Measurements from ENCODE around the gene MAD1L1. TPM values are rescaled to one million over a fixed set of nuclear protein-coding genes. Genes with fewer than 3 reads are reported as not detected.
"Not testable (repeated sequence)": the region's sequence is repeated elsewhere in the genome, so short reads cannot be mapped to it uniquely, and the experiment has no call there.

Gene MAD1L1
- total RNA-seq, 1 donor = 57.9 TPM

DNA sequence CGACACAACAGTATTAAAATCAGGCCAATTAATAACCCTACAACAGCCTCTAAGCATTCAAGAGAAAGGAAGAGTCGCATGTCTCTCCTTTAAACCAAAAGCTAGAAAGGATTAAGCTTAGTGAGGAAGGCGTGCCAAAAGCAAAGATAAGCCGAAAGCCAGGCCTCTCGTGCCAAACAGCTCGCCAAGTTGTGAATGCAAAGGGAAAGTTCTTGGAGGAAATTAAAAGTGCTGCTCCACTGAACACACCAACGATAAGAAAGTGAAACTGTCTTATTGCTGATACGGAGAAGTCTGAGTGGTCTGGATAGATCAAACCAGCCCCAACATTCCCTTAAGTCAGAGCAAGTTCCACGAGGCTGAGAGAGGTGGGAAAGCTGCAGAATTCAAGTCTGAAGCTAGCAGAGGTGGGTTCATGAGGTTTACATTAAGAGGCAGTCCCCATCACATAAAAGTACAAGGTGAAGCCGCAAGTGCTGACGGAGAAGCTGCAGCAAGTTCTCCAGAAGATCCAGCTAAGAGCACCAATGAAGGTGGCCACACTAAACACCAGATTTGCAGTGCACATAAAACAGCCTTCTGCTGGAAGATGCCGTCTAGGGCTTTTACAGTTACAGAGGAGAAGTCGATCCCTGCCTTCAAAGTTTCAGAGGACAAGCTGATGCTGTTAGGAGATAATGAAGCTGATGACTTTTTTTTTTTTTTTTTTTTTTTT, 194.8 kb downstream of the MAD1L1 start:
- peak in 2 of 3 donors; percentile 13 to 50 for DNase-seq (ENCODE audit: low read depth in 2 of 3, low spot score in 2 of 3)

DNA sequence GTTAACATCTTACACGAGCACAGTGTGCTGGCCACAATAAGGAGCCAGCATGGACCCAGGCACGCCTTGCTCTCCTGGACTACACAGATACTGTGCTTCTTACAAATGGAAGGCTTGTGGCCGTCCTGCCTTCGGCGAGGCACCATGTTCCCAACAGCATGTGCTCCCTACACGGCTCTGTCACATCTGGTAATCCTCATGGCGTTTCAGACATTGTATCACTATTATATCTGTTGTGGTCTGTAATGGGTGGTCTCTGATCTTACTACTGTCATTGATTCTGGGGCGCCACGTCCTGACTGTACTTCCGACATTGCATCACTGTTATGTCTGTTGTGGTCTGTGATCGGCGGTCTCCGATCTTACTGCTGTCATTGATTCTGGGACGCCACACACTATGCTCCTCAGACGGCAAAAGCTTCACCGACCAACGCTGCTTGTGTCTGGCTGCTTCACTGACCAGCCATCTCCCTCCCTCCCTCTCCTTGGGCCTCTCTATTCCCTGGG, 195.4 kb downstream of the MAD1L1 start:
- peak in 1 of 3 donors; percentile 11 for DNase-seq (ENCODE audit: low read depth in 2 of 3, low spot score in 2 of 3)

DNA sequence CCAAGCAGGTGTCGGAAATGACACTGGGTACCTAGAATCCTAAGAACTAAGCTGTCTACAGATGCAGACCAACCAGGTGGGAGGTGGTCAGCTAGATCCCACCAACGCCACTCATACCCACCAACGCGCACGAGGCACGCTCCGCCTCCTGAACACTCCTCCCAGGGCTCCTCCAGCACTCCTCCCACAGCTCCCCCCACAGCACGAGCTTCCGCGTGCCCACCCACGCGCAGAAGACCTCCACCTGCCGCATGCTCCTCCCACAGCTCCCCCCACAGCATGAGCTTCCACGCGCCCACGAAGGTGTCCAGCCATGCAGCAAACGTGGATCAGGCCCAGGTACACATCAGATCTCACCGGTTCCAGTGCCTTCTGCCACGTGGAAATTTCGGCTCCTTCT, 196.0 kb downstream of the MAD1L1 start:
- DNase-seq (ENCODE audit: low read depth in 2 of 3, low spot score in 2 of 3) = no peak

DNA sequence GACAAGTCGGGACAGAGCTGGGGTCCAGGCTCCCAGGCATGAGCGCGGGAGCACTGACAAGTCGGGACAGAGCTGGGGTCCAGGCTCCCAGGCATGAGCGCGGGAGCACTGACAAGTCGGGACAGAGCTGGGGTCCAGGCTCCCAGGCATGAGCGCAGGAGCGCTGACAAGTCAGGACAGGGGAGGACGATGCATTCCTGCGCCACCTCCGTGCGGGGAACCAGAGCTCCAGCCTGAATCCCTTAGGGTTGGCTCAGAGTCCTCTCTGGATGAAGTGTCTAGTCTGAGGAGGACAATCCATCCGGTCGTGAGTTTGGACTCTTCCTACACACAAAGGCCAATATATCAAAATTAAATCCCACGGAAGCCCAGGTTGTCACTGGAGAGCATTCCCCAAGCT, 196.5 kb downstream of the MAD1L1 start:
- not testable (repeated sequence) for DNase-seq (ENCODE audit: low read depth in 2 of 3, low spot score in 2 of 3)

DNA sequence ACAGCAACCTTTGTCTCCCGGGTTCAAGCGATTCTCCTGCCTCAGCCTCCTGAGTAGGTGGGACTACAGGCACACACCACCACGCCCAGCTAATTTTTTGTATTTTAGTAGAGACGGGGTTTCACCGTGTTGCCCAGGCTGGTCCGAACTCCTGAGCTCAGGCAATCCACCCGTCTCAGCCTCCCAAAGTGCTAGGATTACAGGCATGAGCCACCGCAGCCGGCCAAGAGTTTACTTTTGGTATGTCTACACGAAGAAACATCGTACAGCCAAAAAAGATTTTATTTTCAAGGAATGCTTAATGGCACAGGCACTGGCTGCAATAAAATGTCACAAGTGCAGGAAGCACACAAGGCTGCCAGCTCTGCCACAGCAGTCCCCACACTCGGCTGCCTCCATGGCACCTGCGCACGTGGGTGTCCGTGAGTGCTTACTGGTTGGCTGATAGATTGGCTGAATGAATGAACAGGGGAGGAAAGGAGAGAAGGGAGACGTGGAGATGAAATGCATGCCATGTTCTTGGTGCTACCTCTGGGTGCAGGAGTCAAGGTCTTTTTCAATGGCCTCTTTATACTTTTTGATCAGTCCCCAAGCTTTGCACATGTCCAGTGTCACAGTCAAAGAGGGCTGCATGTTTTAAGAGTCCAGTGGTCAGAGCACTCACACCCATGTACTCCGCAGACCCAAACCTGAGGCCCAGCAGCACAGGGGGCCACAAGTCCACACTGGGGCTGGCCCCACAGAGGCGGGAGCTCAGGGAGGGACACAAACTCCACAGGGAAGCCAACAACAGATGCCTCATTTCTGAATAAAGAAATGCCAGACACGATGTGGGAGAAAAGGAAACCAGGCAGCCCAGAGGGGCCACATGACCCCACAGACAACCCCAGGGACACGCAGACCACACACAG, 198.2 kb downstream of the MAD1L1 start:
- no peak for DNase-seq (ENCODE audit: low read depth in 2 of 3, low spot score in 2 of 3)

DNA sequence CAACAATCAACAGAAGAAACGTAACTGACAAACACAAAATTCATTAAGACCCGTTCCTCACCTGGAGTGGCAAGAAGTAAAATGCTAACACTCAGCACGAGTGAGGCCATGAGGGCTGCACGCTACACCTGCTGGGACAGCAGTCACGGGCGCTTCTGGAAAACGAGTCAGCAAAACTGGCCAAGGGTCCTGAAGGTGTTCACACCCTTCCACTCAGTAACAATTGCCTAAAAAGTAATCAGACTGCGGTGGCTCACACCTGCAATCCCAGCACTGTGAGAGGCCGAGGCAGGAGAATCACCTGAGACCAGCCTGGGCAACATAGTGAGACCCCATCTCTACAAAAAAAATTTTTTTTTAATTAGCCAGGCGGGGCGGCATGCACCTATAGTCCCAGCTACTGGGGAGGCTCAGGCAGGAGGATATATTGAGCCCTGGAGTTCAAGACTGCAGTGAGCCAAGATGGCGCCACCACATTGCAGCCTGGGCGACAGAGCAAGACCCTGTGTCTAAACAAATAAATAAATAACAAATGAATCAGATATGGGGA, 199.1 kb downstream of the MAD1L1 start:
- no peak for DNase-seq (ENCODE audit: low read depth in 2 of 3, low spot score in 2 of 3)

DNA sequence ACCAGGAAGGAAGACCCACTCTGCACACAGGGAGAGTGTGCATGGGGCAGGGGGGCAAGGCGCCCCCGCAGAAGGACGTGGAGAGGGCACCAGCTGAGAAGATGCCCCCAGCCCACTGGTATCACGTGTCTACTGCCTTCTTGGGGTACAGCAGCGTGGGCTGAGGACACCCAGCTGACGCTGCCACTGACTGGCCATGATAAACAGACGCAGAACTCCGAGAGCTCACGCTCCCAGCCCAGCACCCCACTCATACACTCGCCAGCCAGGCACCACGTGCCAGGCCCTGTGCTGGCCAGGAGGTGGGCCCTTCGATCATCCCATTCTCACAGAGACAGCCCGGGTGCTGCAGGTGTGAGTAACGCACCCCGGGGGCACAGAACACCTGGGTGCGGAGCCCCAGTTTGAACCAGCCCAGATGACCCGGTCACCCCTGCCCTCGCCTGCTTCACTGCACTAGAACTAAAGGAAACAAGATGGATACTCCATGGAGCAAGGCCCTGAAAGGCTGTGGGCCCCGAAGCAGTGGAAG, 199.8 kb downstream of the MAD1L1 start:
- no peak for DNase-seq (ENCODE audit: low read depth in 2 of 3, low spot score in 2 of 3)

DNA sequence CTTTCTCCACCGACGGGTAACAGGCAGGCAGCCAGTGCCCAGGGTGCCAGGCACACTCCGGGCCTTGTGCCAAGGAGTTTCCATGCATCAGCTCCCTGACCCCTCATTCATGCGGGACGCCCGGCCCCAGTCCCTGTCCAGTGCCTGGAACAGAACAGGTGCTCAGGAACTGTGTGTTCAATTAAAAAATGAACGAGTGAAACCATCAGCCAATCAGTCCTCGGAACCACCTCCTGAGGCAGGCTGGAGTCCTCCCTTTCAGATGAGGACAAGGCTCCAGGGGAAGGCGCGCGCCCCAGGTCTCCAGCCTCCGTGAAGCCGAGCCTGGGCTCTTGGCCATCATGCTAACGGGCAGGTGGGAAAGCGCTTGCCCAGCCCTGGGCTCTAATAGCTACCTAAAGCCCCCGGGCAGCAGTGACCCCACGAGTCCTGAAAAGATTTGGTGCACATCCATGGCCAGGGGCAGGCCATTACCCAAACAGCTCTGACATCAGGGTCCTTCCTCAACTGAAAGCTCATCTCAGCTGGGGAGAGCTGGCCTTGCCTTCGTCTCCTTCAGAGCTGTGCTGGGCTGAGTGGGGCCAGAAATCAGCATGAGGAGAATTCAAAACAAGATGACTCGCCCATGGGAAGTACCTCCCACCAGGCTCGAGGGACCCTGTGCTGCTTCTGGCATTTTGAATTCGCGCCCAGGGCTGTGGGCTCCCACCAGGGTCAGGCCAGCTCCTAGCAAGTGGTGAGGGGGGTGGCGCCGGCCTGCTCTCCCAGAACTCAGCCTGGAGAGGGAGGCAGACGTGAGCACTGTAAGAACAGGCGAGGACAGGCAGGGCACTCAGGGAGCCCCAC, 200.5 kb downstream of the MAD1L1 start:
- DNase-seq (ENCODE audit: low read depth in 2 of 3, low spot score in 2 of 3) = no peak

DNA sequence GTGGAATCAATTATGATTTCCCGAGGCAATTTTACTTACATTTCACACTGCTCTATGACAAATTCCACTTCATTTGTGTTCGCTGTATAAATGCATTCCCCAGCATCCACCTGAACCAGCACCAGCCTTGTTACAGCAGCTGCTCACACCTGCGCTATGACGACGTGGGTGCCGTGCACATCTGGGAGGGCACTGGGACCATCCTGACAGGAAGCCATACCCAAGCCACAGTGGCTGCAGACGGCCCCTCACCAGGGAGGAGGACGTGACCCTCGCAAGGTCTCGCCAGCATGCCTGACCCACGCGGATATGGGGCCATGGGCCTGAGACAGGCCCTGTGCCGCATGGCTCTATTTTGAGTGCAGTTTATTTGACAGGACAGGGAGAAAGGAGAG, 201.3 kb downstream of the MAD1L1 start:
- DNase-seq (ENCODE audit: low read depth in 2 of 3, low spot score in 2 of 3) = no peak

DNA sequence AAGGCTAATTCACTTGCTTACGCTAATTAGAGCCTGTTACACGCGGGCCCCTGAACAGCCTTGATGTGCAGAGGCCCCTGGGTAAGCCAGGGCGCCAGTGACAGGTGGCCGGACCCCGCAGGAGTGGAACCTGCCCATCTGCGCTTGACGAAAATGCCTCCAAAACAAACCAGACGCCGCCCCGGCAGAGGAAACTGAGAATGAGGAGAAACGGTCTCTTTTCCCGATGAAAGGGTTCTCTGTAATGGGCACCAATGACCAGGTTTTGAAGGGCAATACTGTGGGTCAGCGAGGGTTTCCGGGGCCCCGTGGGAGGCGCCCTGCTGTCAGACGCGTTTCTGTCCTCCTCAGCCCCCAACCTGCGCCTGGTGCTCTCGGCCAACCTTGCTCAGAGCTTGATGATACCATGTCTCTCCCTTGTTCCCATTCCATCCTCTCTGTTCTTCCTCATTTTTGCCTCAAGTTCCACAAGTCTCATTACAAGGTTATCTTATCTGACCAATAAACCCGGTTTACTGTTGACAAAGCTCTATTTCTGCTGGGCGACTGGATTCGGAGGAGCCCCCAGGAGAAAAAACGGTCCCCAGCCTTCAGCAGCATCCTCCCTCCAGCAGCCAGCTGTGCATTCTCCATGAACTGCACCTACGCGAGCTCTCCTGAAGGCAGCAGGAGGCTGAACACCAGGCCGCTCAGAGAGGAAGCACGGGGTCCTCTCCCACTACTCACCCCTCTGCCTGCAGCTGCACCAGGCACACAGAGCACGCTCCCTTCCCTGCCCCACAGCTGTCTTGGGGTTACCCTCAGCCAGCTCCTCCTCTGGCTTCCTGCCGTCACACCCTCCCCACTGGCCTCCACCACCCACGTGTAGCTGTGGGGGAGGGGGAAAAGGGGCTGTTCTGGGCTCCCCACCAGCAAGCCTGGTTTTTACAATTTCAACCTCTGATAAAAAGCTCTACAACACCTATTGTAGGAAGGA, 202.0 kb downstream of the MAD1L1 start:
- peak in 1 of 3 donors; percentile 59 for DNase-seq (ENCODE audit: low read depth in 2 of 3, low spot score in 2 of 3)

DNA sequence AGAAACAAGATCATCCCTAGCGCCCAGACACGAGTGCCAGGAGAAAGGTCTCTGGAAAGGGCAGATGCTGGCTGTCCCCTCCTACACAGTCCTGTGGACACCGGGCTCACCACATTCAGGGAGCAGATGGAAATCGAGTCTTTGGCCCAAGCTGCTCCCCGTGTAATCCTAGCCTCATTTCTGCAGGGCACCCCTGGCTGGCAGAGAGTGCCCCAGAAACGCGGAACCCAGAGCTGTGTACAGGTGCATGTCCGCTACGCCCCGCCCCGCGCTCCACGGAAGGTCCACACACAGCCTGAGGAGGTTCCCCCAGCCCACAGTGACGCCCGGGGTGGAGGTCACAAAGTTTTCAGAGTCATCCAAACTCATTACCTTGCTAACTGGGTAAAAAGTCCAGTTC, 202.8 kb downstream of the MAD1L1 start:
- no peak for DNase-seq (ENCODE audit: low read depth in 2 of 3, low spot score in 2 of 3)

DNA sequence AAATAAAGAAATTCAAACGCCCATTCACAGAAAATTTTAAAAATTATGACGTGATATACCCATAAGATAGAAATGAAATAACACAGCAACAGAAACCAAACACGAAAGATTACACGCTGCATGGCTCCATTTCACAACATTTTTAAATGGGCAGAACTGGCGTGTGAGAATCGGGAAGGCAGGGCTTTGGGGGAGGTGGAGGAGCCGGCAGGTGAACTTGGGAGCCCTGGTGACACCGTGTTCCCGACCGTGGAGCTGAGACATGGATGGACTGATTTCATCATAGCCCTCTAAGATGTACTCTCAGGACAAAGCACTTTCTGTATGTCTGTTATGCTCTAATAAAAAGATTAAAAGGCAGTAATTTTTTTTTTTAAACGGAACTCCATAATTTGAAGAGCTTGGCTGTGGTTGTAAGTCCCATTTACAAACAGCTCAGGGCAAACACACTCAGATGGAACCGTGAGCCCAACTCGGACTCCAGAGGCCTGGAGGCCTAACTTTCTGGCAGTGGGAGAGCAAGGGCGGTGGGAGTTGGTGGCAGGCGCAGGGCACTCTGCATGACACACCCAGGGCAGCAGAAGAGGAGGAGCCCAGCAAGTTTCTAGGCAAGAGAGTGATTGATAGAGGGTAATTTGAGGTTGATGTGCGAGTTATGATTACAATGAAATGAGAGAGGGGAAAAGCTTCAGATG, 203.4 kb downstream of the MAD1L1 start:
- no peak for DNase-seq (ENCODE audit: low read depth in 2 of 3, low spot score in 2 of 3)

DNA sequence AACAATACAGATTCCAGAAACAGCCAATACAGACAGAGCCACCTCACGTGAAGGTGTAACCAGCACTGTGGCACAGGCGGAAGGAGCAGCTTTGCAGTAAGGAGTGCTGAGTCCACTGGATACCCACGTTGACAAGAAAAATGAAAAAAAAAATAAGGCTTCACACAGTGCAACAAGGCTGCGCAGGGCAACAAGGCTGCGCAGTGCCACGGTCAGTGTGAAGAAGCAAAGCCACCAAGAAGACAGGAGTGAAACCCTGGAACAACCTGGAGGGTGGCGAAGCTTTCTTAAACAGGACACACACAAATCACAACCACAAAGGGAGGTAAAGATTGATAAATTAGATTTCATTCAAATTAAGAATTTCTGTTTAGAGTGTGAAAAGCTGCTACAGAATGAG, 204.0 kb downstream of the MAD1L1 start:
- DNase-seq (ENCODE audit: low read depth in 2 of 3, low spot score in 2 of 3) = no peak

DNA sequence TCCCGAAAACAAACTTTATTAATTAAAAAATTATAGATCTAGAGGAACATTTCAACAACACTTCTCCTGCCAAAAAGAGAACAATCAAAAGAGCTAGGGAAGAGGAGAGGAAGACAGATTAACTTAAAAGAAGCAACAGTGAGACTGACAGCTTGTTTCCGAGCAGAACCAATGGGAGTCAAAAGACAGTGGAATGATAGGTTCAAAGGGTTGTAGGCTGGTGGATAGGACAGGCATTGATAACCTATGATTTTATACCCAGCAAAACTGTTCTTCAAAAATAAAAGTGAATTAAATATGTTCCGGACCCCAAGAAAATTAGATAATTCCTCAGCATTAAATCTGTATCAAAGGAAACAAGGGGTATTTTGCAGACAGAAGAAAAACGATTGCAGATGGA, 207.6 kb downstream of the MAD1L1 start:
- DNase-seq (ENCODE audit: low read depth in 2 of 3, low spot score in 2 of 3) = no peak

DNA sequence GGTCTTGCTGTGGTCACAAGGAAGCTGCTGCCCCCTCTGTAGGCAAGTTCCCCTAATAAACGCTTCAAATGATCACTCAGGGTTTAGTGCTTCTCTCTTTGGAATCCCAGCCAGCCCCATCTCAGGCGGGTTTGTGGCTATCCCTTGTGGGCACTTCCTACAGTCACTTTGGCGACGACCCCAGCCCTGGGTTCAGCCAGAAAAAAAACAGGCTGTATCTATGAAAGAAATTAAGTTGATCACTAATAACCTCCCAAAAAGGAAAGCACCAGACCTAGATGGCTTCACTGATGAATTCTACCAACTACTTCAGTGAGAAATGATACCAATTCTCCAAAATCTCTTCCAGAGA, 208.2 kb downstream of the MAD1L1 start:
- no peak for DNase-seq (ENCODE audit: low read depth in 2 of 3, low spot score in 2 of 3)

DNA sequence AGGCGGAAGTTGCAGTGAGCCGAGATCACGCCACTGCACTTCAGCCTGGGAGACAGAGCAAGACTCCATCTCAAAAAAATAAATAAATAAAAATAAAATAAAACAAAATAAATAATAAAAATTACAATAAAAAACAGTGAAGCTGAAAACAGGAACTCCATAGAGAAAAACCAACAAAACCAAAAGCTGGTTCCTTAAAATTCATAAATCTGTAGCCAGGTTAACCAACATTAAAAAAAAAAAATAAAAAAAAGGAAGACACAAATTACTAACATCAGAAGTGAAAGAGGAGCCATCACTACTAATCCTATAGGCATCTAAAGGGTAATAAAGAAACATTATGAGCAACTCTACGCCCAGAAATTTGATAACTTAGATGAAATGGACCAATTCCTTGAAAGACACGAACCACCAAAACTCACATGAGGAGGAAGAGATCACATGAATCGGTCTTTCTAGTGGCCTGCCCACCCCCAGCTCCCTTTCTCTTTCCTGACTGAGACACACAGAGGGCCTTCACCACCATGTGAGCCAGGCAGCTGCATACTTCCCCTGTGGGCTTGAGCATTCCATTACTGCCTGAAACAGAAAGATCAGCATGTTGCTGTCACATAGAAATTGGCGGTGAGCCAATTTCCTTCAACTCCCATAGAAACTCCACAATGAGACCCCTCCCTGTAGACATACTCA, 208.7 kb downstream of the MAD1L1 start:
- DNase-seq (ENCODE audit: low read depth in 2 of 3, low spot score in 2 of 3) = peak in 1 of 3 donors; percentile 51

DNA sequence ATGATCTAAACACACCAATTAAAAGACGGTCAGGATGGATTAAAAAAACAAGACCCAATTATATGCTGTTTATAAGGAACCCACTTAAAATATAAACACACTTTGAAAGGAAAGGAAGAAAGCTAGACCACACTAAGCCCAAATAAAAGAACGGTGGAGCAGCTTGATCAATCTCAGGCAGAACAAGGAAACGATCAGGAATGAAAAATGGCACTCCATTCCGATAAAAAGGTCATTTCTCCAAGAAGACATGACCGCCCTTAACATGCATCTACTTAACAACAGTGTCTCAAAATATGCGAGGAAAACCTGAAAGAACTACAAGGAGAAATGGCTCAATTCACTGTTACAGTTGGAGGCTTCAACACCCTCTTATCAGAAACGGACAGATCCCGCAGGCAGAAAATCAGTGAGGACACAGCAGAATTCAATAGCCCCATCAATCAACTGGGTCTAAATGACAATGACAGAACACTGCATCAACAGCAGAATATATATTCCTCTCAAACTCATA, 210.0 kb downstream of the MAD1L1 start:
- DNase-seq (ENCODE audit: low read depth in 2 of 3, low spot score in 2 of 3) = no peak

DNA sequence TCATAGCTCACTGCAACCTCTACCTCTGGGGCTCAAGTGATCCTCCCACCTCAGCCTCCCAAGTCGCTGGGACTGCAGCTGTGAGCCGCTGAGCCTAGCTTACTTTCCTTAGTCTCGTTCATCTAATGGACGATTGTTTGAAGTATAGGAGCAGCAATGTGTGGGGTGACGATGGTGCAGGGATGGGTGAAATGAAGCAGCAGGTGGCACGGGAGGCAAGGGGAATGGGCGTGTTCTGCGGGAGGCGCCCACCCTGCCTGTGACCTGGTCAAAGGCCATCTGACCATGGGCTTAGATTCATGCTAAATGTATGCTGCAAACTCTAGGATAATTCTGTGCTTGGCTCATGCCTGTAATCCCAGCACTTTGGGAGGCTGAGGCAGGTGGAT, 210.7 kb downstream of the MAD1L1 start:
- DNase-seq (ENCODE audit: low read depth in 2 of 3, low spot score in 2 of 3) = no peak

Measured in hematopoietic multipotent progenitor cell (in vitro differentiated cells).